HG02981 (cell line): ENCODE results near the gene CDON.

Experiments
- ATAC-seq: cut with Tn5 transposase; IDR thresholded peaks from one replicate; pipeline ENCODE4 v1.9.1; 2021; ENCODE audit warnings: mild to moderate bottlenecking, moderate library complexity; ENCODE audit not compliant: unreplicated experiment

CDON gene

GRCh38 chr11:125945011-125945796 is 117.5 kb downstream of the CDON start:
- no peak for ATAC-seq

- ATAC-seq = no peak
Measured at GRCh38 chr11:125944350-125945010, 118.2 kb downstream of the CDON start.

DNA sequence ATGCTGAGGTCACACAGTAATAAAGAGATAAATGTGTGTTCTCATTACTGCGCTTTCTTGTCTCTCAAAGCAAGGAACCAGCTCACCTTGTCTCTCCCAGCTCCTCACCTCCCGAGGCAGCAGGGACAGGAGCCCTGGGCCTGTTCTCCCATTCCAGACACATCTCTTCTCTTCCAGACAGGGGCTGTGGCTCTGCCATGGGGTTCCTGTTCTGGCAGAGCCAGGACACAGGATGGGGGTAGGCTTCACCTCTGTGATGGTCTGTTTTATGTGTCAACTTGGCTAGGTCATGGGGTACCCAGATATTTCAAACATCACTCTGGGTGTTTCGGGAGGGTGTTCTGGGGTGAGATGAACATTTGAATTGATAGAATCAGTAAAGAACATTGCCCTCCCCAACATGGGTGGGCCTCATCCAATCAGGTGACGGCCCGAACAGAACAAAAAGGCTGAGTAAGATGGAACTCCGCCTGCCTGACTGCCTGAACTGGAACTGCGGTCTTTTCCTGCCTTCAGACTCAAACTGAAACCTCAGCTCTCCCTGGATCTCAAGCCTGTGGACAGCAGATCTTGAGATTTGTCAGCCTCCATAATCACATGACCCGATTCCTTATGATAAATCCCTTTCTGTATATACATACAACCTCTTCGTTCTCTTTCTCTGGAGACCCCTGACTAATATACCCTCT is 118.9 kb downstream of the CDON start:
- ATAC-seq = no peak

DNA sequence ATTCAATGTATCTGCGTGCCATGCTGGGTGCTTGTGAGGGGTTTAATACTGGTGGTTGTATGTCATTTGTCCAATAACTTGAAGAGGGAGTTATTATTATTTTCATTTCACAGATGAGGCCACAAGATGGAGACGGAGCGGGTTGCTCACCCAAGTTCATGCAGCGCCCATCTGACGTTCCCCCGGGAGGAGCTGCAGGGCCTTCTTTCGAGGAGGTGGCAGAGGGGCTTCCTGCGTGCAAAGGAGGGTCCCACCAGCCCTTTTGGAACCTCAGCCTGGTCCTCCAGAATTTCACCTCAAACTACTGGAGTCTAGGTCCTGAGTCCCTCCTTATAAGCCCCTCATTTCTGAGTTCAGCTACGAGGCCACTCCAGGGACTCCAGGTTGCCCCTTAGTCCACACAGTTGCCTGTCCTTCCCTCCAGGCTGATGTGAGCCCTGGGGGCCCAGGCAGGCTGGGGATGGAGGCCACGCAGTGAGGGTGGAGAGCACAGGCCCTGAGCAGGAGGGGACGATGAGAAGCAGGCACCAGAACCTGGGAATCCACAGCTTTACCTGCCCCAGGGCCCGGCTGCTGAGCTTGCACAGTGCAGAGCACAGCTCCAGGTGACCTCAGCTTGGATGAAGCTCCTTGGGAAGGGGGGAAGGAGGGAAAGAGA is 119.8 kb downstream of the CDON start:
- ATAC-seq = no peak

GRCh38 chr11:125941619-125942611 is 120.8 kb downstream of the CDON start:
- ATAC-seq = no peak

- no peak for ATAC-seq
Measured at GRCh38 chr11:125941267-125941618, 121.4 kb downstream of the CDON start.

DNA sequence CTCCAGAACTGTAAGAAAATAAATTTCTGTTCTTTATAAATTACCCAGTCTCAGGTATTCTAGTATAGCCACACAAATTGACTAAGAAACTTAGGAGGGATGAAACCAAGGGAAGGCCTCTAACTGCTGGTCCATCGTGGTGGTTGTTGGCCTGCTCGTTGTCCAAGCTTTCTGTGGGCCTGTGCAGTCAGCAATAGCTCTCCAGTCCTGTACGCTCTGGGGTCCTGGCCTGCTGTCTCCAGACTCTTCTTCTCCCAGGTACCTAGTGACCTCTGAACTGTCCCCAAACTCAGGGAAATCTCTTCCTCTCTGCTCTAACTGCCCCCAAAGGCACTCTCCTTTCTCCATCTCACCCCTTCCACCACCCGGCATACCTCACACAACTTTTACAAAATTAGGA is 122.5 kb downstream of the CDON start:
- no peak for ATAC-seq

- ATAC-seq = no peak
Measured at GRCh38 chr11:125939081-125939521, 123.6 kb downstream of the CDON start.

DNA sequence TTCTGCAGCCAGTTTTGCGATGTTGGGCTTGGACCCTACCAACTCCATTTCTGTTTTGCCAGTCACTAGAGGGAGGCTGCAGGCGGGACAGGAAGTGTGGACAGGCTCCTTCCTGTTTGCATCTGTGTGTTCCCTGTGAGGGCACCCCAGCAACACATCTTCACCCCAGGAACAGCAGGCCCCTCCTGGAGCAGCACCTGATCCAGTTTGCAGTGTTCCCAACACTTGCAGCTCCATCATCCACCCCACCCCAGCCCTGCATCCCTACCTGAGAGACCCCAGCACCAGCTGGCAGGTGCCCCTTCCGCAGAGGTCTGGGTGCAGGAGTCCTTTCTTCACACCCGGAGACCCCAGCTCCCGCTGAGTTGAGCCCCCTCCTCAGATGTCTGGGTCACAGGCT is 124.2 kb downstream of the CDON start:
- no peak for ATAC-seq

- ATAC-seq = no peak
Measured at GRCh38 chr11:125935618-125936199, 127.0 kb downstream of the CDON start.

DNA sequence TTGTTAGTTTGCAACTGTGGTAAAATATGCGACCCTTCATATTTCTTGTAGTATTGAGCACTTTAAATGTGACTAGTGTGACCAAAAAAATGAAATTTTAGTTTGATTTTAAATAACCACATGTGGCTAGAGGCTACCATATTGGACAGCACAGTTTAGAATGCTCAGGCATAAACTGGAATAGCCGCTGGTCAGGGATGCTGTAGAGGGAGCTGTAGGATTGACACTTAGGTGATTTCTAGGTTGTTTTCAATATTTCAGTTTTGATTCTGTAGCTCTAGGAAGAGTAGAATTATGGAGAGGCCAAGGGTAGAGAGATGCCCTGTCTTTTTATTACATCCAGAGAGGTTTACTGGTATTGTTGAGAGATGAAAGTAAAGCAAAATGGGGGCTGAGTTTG is 127.6 kb downstream of the CDON start:
- ATAC-seq = no peak

DNA sequence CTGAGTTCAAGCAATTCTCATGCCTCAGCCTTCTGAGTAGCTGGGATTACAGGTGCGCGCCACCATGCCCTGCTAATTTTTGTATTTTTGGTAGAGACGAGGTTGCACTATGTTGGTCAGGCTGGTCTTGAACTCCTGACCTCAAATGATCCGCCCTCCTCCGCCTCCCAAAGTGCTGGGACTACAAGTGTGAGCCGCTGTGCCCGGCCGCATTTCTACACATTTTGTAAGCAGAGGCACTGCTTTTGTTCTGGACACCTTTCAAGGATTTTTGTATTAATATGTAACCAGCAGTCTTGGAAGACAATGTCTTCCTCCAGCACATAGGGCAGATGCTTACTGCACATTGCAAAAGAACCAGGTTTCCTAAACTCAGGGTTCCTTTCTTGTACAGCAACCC is 128.2 kb downstream of the CDON start:
- ATAC-seq = no peak

GRCh38 chr11:125933030-125933813 is 129.4 kb downstream of the CDON start:
- ATAC-seq = no peak

GRCh38 chr11:125932301-125932700 is 130.4 kb downstream of the CDON start:
- ATAC-seq = no peak

GRCh38 chr11:125931668-125932067 is 131.0 kb downstream of the CDON start:
- no peak for ATAC-seq

DNA sequence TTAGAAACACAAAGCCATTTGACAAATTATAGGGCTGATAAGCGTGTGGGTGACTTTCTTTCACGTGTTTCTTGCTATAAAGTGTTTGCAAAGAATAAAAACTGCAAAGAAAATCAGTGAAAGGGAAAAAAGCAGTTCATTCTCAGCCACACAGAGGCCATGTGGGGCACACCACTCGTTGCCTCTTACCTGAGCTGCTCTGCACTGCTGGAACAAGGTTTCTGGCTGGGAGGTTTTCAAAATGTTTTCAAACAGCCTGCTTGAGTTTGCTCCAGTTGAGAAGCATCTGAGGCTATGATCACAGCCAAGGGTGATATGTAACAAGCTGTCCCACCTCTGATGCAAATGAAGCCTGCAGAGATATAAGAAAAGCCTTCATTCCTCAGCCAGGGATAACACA is 131.6 kb downstream of the CDON start:
- ATAC-seq = no peak

DNA sequence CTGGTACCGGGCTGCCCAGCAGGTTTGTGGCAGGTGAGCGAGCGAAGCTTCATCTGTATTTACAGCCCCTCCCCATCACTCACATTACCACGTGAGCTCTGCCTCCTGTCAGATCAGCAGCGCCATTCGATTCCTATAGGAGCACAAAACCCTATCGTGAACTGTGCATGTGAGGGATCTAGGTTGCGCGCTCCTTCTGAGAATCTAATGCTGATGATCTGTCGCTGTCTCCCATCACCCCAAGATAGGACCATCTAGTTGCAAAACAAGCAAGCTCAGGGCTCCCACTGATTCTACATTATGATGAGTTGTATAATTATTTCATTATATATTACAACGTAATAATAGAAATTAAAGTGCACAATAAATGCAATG is 132.6 kb downstream of the CDON start:
- ATAC-seq = no peak

DNA sequence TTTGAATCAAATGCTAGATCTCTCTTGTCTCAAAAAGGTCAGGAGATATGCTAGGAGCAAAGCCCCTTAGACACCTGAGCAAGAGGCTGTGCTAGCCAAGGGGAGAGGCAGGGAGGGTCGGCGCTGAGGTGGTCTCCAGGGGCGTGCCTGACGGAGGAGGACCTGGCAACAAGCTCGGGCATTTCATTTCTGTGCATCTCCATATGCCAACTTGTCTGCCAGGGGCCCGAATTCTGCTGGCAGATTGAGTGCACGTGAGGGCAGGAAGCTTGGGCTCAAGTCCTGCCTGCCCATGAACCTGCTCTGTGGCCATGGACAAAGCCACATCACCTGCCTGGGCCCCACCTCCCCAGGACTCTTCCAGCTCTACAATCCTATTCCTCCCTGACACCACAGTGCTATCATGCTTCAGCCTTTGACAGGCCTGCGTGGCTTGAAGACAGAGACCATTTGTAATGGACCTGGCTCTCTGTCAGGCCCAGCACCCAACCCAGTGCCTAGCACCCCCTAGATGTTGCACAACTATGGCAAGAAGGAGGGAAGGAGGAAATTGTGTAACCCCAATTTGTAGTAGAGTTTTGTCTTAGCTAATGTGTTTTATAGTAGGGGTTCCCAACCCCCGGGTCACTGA is 133.1 kb downstream of the CDON start:
- no peak for ATAC-seq

- no peak for ATAC-seq
Measured at GRCh38 chr11:125926682-125927081, 136.0 kb downstream of the CDON start.
